NT2/D1 (cell line): Measurements from ENCODE around the gene PNKD.
"Not testable (repeated sequence)": the region's sequence is repeated elsewhere in the genome, so short reads cannot be mapped to it uniquely, and the experiment has no call there.

ENCODE experiments used
- SUZ12 ChIP-seq: IDR thresholded peaks from 2 replicates; pipeline ENCODE4 v1.6.1; 2011; ENCODE audit not compliant: insufficient read length, insufficient read depth; ENCODE audit errors: extremely low read depth
- YY1 ChIP-seq: IDR thresholded peaks from 2 replicates; pipeline ENCODE4 v1.6.1; 2011; ENCODE audit not compliant: insufficient read length, insufficient read depth
- ZNF274 ChIP-seq: IDR thresholded peaks from 2 replicates; pipeline ENCODE4 v1.6.1; 2011; ENCODE audit warnings: mild to moderate bottlenecking, low read depth, low read length

GRCh38 chr2:218314764-218315163 is 44.4 kb downstream of the PNKD start:
- not testable (repeated sequence) for TF ChIP-seq YY1, SUZ12, ZNF274
